ENCODE data around the gene SYNRG.

DNA sequence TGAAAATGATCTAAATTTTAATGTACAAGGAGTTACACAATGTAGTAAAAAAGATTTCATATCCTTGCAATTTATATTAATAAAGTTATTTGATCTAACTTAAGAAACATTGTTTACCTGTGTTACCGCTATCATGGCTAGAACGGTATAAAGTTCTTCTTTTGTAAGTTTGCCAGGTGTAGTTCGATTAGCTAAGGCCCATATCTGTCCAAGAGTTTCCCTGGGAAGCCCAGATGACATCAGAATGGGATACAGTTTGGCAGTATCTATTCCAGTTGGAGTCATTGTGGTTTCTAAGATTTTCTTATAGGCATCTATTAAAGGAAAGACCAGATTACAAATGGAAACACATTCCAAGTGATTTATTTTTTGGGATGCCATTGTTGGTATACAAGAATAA lies 37.5 kb downstream of the SYNRG start:
- TF ChIP-seq, protein P1, sequence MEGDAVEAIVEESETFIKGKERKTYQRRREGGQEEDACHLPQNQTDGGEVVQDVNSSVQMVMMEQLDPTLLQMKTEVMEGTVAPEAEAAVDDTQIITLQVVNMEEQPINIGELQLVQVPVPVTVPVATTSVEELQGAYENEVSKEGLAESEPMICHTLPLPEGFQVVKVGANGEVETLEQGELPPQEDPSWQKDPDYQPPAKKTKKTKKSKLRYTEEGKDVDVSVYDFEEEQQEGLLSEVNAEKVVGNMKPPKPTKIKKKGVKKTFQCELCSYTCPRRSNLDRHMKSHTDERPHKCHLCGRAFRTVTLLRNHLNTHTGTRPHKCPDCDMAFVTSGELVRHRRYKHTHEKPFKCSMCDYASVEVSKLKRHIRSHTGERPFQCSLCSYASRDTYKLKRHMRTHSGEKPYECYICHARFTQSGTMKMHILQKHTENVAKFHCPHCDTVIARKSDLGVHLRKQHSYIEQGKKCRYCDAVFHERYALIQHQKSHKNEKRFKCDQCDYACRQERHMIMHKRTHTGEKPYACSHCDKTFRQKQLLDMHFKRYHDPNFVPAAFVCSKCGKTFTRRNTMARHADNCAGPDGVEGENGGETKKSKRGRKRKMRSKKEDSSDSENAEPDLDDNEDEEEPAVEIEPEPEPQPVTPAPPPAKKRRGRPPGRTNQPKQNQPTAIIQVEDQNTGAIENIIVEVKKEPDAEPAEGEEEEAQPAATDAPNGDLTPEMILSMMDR (IDR thresholded peaks at IDR 0.05; ENCODE audit: low read length) = no peak
- no peak for TF ChIP-seq EZH2 (IDR thresholded peaks at IDR 0.05; ENCODE audit: borderline replicate concordance, low read length)

Measured in OCI-LY1 (cell line).